ENCODE measurements around the gene ZDHHC12.

GRCh38 chr9:128773049-128773448 lies 49.1 kb upstream of the ZDHHC12 start:
- no peak for TF ChIP-seq GABPA (IDR thresholded peaks at IDR 0.05; ENCODE audit: low read depth, low read length)
- TF ChIP-seq GABPA (CRISPR knock-in tag; IDR thresholded peaks at IDR 0.05; ENCODE audit: low read depth), result no peak
- TF ChIP-seq REPIN1 (CRISPR knock-in tag; IDR thresholded peaks at IDR 0.05; ENCODE audit: borderline replicate concordance, low read depth), result no peak
- TF ChIP-seq EZH2 (conservative IDR thresholded peaks at IDR 0.05; ENCODE audit: low read depth, low read length), result no peak
- TF ChIP-seq ZNF761 (CRISPR knock-in tag; conservative IDR thresholded peaks at IDR 0.05), result no peak
- TF ChIP-seq TBL1XR1 (IDR thresholded peaks at IDR 0.05; ENCODE audit: borderline replicate concordance, low read length, partially characterized antibody), result no peak
- TF ChIP-seq BRCA1 (CRISPR knock-in tag; IDR thresholded peaks at IDR 0.05), result no peak
- TF ChIP-seq SMARCC2 (IDR thresholded peaks at IDR 0.05), result no peak
- TF ChIP-seq PBX3 (CRISPR knock-in tag; IDR thresholded peaks at IDR 0.05; ENCODE audit: borderline replicate concordance), result no peak

Measured in HepG2 (cell line).